Mammary epithelial cell (primary cell): ENCODE measurements around the gene PPP1R37.

Source experiments
- EZH2 ChIP-seq: IDR thresholded peaks from 2 replicates; pipeline ENCODE4 v1.6.1; 2012; ENCODE audit warnings: low read length, inconsistent platforms, borderline replicate concordance
- TF ChIP-seq, protein P1 (sequence below), 2 donors: IDR thresholded peaks in 1 of 2; conservative IDR thresholded peaks in 1 of 2; 2 replicates each; pipeline ENCODE4 v1.5.1; 2011 to 2012; ENCODE audit warnings: inconsistent platforms in 2 of 2, low read length in 2 of 2, mild to moderate bottlenecking in 2 of 2, control low read depth in 1 of 2, low read depth in 1 of 2; ENCODE audit not compliant: insufficient read depth in 1 of 2; ENCODE audit errors: extremely low read depth in 1 of 2

DNA sequence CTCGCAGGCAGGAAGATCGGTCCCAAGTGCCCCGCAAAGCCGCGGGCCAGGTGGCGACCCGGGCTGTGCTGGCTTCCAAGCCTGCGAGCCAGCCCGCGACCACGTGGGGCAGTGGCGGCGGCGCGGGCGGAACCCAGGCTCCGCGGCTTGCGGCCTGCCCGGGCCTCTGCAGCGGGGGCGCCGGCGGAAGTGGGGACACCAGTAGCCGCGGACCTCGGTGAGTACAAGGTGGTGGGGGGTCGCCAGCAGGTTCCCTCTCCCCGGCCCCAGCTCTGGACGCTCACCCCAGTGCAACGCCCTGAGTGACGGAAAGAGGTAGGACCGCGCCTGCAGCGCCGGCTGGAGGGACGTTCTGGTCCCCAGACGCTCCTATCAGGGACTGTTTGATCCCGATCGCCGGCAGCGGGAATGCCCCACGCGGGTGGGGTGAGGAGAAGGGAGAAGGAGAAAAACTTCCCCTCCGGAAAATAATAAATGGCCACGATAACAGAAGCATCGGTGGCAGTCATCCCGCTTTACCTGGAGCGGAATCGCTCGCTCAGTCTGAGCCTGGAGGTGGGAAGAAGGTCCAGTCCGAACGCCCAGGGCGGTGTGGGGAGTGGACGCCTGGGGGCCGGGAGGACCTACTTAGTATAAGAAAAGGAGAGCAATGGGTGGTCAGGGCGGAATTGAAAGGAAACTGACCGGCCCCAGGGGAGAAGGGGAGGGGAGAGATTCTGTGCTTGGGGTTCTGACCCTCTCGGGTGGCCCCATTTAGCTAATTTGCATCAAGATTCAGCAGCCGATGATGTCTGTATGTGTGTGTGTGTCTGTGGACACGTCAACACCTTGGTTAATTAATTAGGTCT lies 13.7 kb upstream of the PPP1R37 start, which contains the start of gene GEMIN7:
- TF ChIP-seq, protein P1, sequence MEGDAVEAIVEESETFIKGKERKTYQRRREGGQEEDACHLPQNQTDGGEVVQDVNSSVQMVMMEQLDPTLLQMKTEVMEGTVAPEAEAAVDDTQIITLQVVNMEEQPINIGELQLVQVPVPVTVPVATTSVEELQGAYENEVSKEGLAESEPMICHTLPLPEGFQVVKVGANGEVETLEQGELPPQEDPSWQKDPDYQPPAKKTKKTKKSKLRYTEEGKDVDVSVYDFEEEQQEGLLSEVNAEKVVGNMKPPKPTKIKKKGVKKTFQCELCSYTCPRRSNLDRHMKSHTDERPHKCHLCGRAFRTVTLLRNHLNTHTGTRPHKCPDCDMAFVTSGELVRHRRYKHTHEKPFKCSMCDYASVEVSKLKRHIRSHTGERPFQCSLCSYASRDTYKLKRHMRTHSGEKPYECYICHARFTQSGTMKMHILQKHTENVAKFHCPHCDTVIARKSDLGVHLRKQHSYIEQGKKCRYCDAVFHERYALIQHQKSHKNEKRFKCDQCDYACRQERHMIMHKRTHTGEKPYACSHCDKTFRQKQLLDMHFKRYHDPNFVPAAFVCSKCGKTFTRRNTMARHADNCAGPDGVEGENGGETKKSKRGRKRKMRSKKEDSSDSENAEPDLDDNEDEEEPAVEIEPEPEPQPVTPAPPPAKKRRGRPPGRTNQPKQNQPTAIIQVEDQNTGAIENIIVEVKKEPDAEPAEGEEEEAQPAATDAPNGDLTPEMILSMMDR (conservative IDR thresholded peaks at IDR 0.05 in 1 of 2, IDR thresholded peaks at IDR 0.05 in 1 of 2; ENCODE audit: extremely low read depth in 1 of 2, insufficient read depth in 1 of 2, low read depth in 1 of 2, low read length in 2 of 2) = no peak
- no peak for TF ChIP-seq EZH2
